C4-2B (cell line): ENCODE results near the gene SAMHD1.

Experiments
- CTCF ChIP-seq: fragments of 450-650 bp; conservative IDR thresholded peaks from 2 replicates; pipeline ENCODE4 v1.5.1; 2017; ENCODE audit warnings: mild to moderate bottlenecking
- ZFX ChIP-seq: fragments of 450-650 bp; IDR thresholded peaks from 2 replicates; pipeline ENCODE4 v1.6.1; 2017

GRCh38 chr20:36941401-36941835 is 10.1 kb downstream of the SAMHD1 start:
- TF ChIP-seq CTCF (no peak), ZFX (no peak)
